Stimulated activated CD4-positive, alpha-beta T cell treated with anti-CD3 and anti-CD28 coated beads, Interleukin-1b, Interleukin-23, amount 100 ng/mL, for 4 hours (primary cell): ENCODE results near the gene EPHA1.

Experiments
- DNase-seq, 2 donors: peaks; one replicate each; pipeline ENCODE4 v3.0.0-alpha.2; 2020; ENCODE audit warnings: low read depth in 2 of 2

EPHA1 gene

GRCh38 chr7:143408686-143409561, at the start of gene EPHA1:
Gene EPHA1, minus strand, starts transcription at chr7:143408856. Its CDS starts 51 bp downstream, at chr7:143408805.
- DNase-seq: peak; percentile 40 to 50

DNA sequence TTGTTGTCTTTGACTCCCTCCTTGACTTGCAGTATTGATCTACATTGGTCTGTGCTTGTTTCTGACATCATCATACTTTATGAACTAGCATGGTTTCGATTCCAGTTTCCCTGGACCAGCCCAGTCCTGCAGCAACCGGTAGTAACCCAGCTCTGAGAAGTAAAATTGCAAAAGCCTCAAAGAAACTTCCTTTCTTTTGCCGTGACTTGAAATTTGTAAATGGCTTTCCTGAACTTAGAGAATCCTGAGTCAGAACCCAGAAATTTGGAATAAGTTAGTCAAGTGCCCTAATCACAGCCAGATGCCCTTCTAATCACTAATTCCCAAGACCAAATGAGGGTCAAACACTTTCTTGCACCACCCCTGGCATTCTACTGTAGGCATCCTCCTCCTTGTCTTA, 49.6 kb upstream of the EPHA1 start:
- DNase-seq: no peak

DNA sequence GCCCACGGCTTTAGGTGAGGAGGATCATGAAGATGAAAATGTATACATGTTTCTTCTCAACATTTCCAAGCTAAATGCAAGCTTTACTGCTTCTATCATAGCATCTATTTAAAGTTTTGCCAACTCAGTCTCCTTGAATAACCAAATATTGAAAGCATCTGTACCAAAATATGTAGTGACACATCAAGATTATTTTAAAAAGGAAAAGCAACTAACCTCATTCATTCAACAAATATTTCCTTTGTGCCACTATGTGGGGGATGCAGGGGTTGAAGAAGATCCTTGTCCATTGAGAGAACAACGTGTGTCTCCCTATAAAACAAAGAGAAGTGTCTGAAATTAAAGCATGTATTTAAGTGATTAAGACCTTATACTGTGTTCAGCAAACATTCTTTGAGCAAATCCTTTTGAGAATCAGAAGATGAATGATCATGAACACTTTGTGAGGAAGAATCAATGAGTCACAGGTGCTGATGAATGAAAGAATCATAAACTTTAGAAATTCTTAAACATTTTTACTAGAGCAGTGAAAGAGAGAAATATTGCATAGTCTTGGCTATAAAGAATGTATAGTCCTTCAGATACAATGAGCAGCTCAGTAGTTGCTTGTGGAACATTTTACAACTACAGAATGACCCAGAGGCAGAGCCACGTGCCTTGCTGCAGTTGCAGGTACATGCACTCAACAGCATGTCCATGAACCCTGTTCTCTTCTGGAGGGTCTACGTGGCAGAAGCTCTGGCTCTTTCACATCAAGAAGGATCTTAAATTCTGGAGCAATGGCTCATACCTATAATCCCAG, 48.5 kb upstream of the EPHA1 start:
- DNase-seq: no peak

GRCh38 chr7:143455942-143456341, 47.3 kb upstream of the EPHA1 start:
- DNase-seq: no peak

DNA sequence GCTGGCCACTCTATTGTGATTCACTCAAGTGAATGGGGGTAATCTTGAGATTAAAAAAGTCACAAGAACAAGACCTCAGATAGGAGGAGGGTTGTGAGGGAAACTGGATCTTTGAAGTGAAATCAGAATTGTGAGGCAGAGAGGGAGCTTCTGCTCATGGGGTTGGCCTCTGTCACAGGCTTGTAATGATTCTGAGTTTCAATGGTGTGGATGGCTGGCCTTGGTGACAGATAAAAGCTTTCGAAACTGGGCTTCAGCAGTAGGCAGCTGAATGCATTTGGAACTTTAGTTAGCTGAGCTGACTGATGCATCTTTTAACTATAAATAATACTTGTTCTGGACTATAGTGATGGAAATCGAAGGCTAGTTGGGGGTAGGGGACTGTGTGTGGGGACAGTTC, 46.8 kb upstream of the EPHA1 start:
- no peak for DNase-seq

- DNase-seq: no peak
Observed at GRCh38 chr7:143454091-143454680, 45.5 kb upstream of the EPHA1 start.

DNA sequence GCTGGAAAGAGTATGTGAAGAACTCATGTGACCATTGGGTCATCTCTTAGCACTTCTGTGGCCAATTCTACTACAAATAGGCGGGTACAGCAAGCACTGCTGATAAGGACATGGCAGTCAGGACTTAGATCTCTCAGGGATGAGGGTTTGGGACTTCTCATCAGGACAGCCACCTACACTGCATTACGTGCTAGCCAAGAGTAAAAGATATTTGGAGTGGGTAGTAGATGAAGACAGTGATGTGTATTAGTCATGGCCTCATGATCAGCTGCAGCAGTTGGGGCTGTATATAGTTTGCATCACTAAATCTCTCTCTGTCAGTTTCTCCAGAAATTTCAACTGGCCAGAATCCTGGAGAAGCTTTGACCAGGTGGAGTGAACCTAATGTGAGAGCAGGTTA, 43.8 kb upstream of the EPHA1 start:
- DNase-seq: no peak

DNA sequence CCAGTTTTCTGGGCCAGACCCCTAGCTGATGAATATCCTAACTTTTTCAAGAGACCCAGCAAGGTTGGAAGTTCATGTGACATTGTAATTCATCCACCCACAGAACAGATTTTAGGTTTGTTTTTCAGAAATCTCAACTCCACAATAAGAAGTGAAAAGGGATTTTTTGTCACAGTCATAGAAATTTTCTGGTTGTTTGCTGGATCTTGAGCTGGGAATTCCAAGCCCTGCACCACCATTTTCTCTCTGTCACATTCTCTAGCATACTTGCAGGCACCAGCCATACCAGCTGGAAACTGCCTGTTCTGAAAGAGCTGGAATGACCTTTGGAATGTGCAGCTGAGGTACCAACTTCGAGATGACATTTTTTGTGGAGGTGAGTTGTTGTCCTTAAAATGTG, 43.1 kb upstream of the EPHA1 start:
- no peak for DNase-seq

- no peak for DNase-seq
Observed at GRCh38 chr7:143451122-143451521, 42.5 kb upstream of the EPHA1 start.

DNA sequence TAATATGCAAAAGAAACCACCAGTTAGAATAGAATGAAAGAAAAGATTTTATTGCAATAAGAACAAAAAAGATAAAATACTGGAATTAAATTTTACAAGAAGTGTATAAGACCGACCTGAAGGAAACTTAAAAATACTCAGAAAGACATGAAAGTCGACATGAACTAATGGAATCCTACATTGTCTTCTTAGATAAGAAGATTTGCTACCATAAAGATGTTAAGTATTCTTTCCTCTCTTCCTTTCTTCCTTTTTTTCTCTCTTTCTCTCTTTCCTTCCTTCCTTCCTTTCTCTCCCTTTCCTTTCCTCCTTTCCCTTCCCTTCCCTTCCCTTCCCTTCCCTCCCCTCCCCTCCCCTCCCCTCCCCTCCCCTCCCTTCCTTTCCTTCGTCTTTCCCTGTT, 41.1 kb upstream of the EPHA1 start:
- no peak for DNase-seq

GRCh38 chr7:143448429-143448828, 39.8 kb upstream of the EPHA1 start:
- DNase-seq: no peak

- DNase-seq: no peak
Observed at GRCh38 chr7:143447466-143447865, 38.8 kb upstream of the EPHA1 start.

- DNase-seq: no peak
Observed at GRCh38 chr7:143444785-143445184, 36.1 kb upstream of the EPHA1 start.

DNA sequence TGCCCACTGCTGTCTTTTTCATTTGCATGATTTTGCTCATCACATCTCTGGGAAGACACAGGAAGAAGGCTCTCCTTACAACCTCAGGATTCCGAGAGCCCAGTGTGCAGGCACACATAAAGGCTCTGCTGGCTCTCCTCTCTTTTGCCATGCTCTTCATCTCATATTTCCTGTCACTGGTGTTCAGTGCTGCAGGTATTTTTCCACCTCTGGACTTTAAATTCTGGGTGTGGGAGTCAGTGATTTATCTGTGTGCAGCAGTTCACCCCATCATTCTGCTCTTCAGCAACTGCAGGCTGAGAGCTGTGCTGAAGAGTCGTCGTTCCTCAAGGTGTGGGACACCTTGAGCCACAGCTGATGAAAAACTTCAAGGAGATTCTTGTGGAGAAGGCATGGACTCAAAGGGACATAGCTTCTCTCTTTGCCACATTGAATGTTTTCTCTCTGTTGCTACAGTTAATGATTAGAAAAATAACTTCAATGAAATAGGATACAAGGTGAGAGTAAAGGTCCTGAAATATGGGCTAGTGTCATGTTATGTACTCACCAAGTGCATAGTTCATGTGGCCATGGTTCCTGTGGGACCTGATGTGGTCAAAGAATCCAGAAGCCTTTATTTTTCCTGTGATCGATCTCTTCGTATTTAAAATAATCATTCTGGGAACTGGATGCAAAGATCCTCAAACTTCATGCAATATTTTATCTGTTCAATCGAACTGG, 35.6 kb upstream of the EPHA1 start:
- DNase-seq: no peak

DNA sequence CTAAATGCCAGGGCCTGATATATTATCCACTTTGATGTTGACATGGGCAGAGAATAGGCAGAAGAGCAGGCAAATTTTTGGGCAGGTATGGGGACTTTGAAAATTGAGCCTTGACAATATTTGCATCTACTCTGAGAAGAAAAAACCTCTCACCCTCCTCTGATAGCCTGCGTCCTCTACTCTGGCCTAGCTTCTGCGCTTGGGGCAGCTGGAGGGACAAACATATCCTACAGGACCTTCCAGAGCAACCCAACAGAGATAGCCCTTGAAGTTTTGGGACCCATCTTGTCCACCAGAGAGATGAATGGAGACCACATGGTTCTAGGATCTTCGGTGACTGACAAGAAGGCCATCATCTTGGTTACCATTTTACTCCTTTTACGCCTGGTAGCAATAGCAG, 34.5 kb upstream of the EPHA1 start, which contains the start of gene TAS2R60:
Gene TAS2R60, plus strand, starts transcription at position 301 of the 400 bp plus-strand sequence. Its CDS starts 0 bp downstream, at position 301.
- no peak for DNase-seq

- DNase-seq: no peak
Observed at GRCh38 chr7:143439866-143440265, 31.2 kb upstream of the EPHA1 start.

DNA sequence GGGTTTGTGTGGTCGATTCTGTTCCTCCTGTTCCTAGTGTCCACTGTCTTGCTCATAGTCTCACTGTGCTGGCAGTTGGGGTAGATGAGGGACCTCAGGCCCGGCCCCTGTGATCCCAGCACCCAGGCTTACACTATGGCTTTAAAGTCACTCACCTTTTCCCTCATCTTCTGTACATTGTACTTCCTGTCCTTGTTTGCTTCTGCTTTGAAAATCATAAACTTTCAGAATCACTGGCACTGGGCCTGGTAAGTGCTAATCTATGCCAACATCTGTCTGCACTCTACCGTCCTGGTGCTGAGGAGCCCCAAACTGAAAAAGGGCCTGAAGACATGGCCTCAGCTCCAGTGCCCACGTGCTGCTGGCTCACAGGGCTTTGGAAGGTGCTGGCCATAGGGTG, 28.9 kb upstream of the EPHA1 start:
- no peak for DNase-seq

DNA sequence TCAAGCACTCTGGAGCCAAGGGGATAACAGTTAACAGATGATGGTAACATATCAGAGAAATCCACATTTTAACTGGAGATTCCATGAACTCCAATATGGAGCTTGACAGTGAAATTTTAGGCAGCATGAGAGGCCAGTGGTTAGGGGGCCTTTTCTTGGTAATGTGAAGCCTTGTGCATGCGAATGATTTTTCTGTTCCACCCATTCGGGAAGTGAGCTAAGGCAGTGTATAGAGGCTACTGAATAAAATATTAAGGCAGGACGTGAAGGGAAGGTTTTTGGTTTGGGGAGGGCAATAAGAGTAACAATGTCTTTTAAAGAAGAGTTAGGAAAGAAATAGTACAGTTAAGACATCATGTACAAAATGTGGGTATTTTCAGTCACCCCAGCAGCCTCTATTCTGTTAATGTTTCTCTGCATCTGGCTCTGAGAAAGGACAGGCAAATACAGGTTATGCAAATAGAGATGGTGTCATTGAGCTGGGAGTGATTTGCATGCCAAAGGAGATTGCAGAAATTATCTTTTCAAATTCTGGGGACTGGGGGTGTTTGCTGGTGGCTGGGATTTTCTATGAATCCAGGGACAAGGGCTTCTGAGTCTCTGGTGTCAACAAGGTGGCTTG, 27.8 kb upstream of the EPHA1 start:
- no peak for DNase-seq

DNA sequence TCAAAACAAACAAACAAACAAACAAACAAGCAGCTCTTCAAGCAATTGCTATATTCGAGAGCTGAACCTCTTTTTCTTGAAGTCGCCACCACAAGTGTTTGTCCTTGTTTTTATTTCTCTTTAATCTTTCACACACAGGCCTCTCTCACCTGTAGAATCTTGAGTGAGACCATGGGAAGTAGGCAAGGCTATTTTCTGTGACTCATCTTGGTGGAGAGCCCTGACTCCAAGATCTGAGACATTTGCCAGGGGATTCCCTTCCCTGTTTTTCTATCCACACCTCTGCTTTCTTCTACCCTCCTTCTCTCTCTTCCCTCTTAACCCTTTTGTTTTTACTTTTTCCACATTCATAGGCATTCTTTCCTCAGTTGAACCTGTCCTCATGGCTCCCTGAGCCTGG, 26.6 kb upstream of the EPHA1 start:
- no peak for DNase-seq

GRCh38 chr7:143434660-143435059, 26.0 kb upstream of the EPHA1 start:
- no peak for DNase-seq

DNA sequence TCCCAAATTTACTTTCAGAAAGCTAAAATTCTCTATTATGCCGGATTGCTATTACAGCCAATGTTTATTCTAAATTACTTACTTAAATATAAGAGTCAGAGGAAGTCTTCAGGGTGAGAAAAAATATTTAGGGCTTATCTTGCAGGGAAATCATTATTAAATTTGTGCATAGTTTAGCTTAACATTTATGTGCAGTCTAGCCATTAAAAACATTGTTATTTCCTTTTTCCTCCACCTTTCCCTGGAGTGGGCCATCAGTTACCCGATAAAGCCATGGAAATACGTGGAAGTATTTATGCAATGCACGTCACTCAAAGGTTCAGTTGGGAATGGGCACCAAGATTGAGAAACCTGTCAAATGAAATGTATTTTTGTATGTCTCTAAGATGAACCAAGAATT, 25.1 kb upstream of the EPHA1 start:
- DNase-seq: no peak
